Peyer's patch (tissue), 4 donors: ENCODE data around the gene FIGN. TPM values are rescaled to one million over a fixed set of nuclear protein-coding genes. Genes with fewer than 3 reads are reported as not detected.

Experiments
- DNase-seq, 3 donors: peaks; one replicate each; pipeline ENCODE4 v3.0.0-alpha.2; 2017 to 2019
- H3K27ac ChIP-seq, 4 donors: fragments of 200-600 bp; sonication (generic); one replicate each; pipeline ENCODE4 v1.5.1; 2016 to 2019
- H3K27me3 ChIP-seq, 2 donors: fragments of 200-600 bp; sonication (generic); one replicate each; pipeline ENCODE4 v1.5.1; 2019
- H3K36me3 ChIP-seq, 3 donors: fragments of 200-600 bp; sonication (generic); one replicate each; pipeline ENCODE4 v1.5.1; 2016 to 2019
- H3K4me1 ChIP-seq, 4 donors: fragments of 200-600 bp; sonication (generic); one replicate each; pipeline ENCODE4 v1.5.1; 2016 to 2019
- H3K4me3 ChIP-seq, 4 donors: fragments of 200-600 bp; sonication (generic); 1 replicate in 3 of 4; 2 replicates in 1 of 4; pipeline ENCODE4 v1.5.1; 2016 to 2019; ENCODE audit warnings: mild to moderate bottlenecking in 1 of 4
- H3K9me3 ChIP-seq, 4 donors: fragments of 200-600 bp; sonication (generic); one replicate each; pipeline ENCODE4 v1.5.1; 2016 to 2019; ENCODE audit warnings: mild to moderate bottlenecking in 1 of 4
- CTCF ChIP-seq, 6 experiments: fragments of 450-650 bp in 4 of 6; fragments of 200-600 bp in 2 of 6; sonication (generic) in 1 of 6; IDR thresholded peaks; one replicate each; pipeline ENCODE4 v1.5.1; 2017 to 2019; ENCODE audit warnings: antibody characterized with exemption in 6 of 6, mild to moderate bottlenecking in 3 of 6, moderate library complexity in 1 of 6
- POLR2A ChIP-seq, 2 donors: fragments of 450-650 bp; IDR thresholded peaks; one replicate each; pipeline ENCODE4 v1.5.1; 2017; ENCODE audit warnings: antibody characterized with exemption in 2 of 2, mild to moderate bottlenecking in 2 of 2, moderate library complexity in 2 of 2
- total RNA-seq, 4 donors: library from RNA; depleted of rRNA; stranded (reverse); fragments of >200 nt; gene quantifications; one replicate each; pipeline ENCODE4 v1.1.0, GENCODE V29; 2016

The FIGN gene
- total RNA-seq, 4 donors from 2014 or later, result 0.53 to 8.3 (median 0.95) TPM

- H3K9me3 ChIP-seq, result no peaks in the 10 kb centered on the region
- H3K36me3 ChIP-seq, result no peaks in the 10 kb centered on the region
- TF ChIP-seq CTCF (IDR thresholded peaks at IDR 0.05), result no peak
- TF ChIP-seq POLR2A (IDR thresholded peaks at IDR 0.05), result no peak
- no peak for DNase-seq
- no peaks in the 10 kb centered on the region for H3K4me1 ChIP-seq
- no peak overlapping the region for H3K4me3 ChIP-seq
- no peaks in the 10 kb centered on the region for H3K27me3 ChIP-seq
- H3K27ac ChIP-seq, result no peak overlapping the region
Measured at GRCh38 chr2:163637871-163638270, 97.9 kb downstream of the FIGN start.

DNA sequence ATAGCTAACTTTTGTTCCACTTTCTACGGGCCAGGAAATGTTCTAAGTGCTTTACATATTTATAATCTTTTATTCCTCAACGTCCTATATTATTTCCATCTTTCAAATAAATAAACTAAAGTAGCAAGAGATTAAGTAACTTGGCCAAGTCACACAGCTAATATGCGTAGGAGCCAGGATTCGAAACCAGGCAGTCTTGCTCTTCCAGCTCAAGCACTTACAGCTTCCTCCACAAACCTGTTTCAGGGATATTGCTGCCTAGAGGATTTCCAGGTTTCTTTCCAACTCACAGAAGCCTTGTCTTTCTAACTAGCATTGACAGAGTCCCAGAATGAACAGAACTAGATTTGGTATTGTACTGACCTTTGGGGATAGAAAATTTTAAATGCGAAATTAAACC lies 102.5 kb downstream of the FIGN start:
- Histone ChIP-seq H3K36me3 (no peaks in the 10 kb centered on the region), H3K4me3 (no peak overlapping the region)
- no peak for TF ChIP-seq POLR2A (IDR thresholded peaks at IDR 0.05)
- TF ChIP-seq CTCF (IDR thresholded peaks at IDR 0.05), result no peak

DNA sequence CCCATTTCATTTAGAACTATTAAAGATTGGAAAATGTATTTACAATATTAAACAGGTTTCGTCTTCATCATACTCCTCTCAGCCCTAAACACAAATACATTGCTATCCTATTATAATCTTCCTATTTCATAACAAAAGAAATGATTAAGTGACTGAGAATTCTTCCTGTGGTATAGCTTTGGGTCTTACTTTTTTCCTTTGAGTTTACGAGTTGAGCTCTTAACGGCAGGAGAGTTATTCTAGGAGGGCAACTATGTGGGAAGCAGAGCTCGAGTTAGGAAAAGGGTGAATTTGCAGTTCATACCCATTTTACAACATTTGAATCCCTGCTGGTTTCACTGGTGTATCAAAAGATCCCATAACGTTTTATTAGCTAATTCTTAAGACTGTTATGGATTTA lies 105.0 kb downstream of the FIGN start:
- H3K27me3 ChIP-seq, result no peaks in the 10 kb centered on the region
- DNase-seq, result no peak
- TF ChIP-seq CTCF (IDR thresholded peaks at IDR 0.05), result no peak
- no peak for TF ChIP-seq POLR2A (IDR thresholded peaks at IDR 0.05)

More for the DNA sequence above, 102.5 kb downstream of the FIGN start:
- Histone ChIP-seq H3K9me3 (no peaks in the 10 kb centered on the region), H3K4me1 (no peaks in the 10 kb centered on the region), H3K27ac (no peak overlapping the region), H3K27me3 (no peaks in the 10 kb centered on the region)
- DNase-seq, result no peak

GRCh38 chr2:163626639-163627109 lies 109.1 kb downstream of the FIGN start:
- TF ChIP-seq CTCF (IDR thresholded peaks at IDR 0.05) (no peak), POLR2A (IDR thresholded peaks at IDR 0.05) (no peak)
- Histone ChIP-seq H3K9me3 (no peaks in the 10 kb centered on the region), H3K27me3 (no peaks in the 10 kb centered on the region), H3K36me3 (no peaks in the 10 kb centered on the region), H3K4me1 (no peaks in the 10 kb centered on the region), H3K4me3 (no peak overlapping the region), H3K27ac (no peak overlapping the region)
- no peak for DNase-seq

More for the DNA sequence above, 105.0 kb downstream of the FIGN start:
- H3K4me3 ChIP-seq, result no peak overlapping the region
- no peaks in the 10 kb centered on the region for H3K9me3 ChIP-seq
- H3K36me3 ChIP-seq, result no peaks in the 10 kb centered on the region
- H3K4me1 ChIP-seq, result no peaks in the 10 kb centered on the region
- H3K27ac ChIP-seq, result no peak overlapping the region

DNA sequence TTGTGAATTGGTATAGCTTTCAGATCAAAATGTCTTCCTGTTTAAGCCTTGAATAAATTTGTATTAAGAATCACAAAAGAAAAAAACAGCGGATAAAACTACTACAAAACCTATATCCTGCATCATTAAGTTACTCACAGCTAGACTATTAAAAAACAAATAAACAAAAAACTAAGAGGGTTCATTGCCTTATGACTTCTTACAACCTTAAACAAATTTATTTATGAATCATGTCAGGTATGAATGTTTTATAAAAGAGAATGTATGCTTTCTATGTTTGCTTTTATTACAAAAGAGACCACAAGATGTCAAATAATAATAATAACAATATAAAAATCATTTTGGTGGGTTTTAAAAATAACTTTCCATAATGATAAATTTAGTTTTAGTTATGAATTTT lies 109.6 kb downstream of the FIGN start:
- TF ChIP-seq CTCF (IDR thresholded peaks at IDR 0.05) (no peak), POLR2A (IDR thresholded peaks at IDR 0.05) (no peak)
- no peak for DNase-seq
- Histone ChIP-seq H3K36me3 (no peaks in the 10 kb centered on the region), H3K27me3 (no peaks in the 10 kb centered on the region), H3K9me3 (no peaks in the 10 kb centered on the region), H3K27ac (no peak overlapping the region), H3K4me3 (no peak overlapping the region), H3K4me1 (no peaks in the 10 kb centered on the region)

- Histone ChIP-seq H3K36me3 (no peaks in the 10 kb centered on the region), H3K4me1 (no peaks in the 10 kb centered on the region), H3K9me3 (no peaks in the 10 kb centered on the region), H3K27ac (no peak overlapping the region), H3K27me3 (no peaks in the 10 kb centered on the region), H3K4me3 (no peak overlapping the region)
- TF ChIP-seq CTCF (IDR thresholded peaks at IDR 0.05) (no peak), POLR2A (IDR thresholded peaks at IDR 0.05) (no peak)
- no peak for DNase-seq
Measured at GRCh38 chr2:163625632-163626031, 110.2 kb downstream of the FIGN start.
